GM18517 (cell line): ENCODE data around the gene TRIM47.

Experiments
- ATAC-seq: cut with Tn5 transposase; IDR thresholded peaks from one replicate; pipeline ENCODE4 v1.9.1; 2021; ENCODE audit warnings: mild to moderate bottlenecking, moderate library complexity; ENCODE audit not compliant: unreplicated experiment

TRIM47 gene

GRCh38 chr17:75878174-75878998 lies at the start of gene TRIM47:
TRIM47 (minus strand) TSS chr17:75878581; CDS start chr17:75878548, 33 bp downstream.
- ATAC-seq = no peak

DNA sequence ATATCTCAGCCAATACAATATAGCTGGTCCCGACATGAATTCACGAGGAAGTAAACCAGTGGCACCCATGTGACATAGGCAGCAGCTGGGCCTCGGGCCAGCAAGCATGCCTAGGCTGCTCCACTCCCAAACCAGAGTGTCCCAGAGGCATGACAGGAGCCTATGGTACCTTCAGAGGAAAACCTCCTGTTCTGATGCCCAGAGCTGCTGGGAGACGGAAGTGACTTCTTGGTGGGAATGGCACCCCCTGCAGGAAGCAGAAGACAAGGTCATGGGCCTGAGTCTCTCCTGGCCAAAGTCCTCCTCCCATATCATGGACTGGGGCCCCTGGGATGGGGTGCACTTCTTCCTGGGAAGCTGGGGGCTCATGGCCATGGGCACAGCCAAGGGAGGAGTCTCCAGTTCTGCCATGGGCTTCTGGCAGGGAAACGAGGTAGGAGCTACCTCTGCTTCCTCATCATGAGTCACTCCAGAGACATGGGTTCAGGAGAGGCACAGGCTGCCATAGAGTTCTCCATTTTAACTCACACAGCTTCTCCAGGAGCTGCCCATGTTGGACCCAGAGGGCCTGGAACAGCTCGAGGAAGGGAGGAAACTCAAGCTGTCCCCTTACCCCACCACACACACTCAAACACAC lies 49.0 kb upstream of the TRIM47 start:
- no peak for ATAC-seq

- ATAC-seq = no peak
These were observed 48.1 kb upstream of the TRIM47 start for GRCh38 chr17:75926456-75926855.

DNA sequence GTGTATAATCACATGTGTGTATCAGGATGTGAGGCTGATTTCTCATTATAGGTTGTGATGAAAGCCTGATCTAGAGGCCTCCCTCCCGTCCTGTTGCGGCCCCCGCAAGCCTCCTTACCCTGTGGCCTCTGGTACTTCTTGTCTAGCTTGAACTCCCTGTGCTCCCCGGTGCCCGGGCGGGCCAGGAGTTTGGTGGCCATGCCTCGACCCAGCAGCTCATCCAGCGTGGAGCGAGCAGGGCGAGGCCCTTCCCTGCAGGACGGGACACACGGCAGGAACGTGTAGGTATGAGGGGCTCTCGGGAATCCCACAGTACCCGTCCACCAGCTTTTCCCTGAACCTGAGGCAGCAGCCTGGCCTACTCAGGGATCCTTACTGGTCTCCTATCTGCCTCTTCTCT lies 47.5 kb upstream of the TRIM47 start:
- ATAC-seq = no peak

- ATAC-seq = no peak
These were observed 46.7 kb upstream of the TRIM47 start for GRCh38 chr17:75925103-75925502.

DNA sequence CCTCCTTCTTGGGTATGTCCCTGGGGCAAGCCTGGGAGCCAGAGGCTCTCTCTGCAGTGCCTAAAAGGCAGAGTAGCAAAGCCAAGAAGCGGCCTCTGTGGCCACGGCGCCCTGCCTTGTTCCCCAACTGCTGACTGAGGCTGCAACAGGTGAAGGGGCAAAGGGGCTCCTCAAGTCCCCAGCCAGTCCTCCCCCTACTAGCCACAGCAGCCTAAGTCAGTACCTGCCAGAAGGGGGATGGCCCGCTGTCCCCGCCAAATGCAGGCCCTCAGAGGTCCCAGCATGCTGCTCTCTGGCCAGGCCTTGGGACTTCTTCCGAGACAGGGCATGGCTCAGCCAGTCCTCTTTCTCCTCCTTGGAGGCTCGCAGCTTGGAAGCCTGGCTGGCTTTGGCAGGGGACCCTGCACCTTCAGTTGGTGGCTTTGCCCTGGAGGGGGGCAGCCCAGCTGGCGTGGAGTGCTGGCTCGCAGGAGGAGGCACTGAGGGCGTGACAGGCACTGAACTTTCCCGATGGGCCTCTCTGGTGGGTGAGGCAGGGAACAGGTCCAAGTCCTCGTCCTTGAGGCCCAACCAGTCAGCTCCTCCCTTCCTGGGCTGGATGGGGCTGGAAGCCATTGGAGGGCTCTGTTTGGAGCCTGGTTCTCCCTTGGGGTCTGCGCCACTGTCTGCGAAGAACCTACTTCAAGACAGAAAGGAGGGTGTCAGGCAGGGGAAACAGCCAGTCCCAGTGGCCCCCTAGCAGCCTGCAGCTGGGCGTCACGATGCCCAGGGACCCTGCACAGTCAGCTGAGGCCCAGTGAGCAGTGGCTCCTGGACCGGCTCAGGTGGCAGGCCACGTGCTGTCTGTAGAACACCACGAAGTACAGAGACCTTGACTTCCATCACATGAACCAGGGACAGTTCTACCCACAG lies 44.8 kb upstream of the TRIM47 start:
- no peak for ATAC-seq

DNA sequence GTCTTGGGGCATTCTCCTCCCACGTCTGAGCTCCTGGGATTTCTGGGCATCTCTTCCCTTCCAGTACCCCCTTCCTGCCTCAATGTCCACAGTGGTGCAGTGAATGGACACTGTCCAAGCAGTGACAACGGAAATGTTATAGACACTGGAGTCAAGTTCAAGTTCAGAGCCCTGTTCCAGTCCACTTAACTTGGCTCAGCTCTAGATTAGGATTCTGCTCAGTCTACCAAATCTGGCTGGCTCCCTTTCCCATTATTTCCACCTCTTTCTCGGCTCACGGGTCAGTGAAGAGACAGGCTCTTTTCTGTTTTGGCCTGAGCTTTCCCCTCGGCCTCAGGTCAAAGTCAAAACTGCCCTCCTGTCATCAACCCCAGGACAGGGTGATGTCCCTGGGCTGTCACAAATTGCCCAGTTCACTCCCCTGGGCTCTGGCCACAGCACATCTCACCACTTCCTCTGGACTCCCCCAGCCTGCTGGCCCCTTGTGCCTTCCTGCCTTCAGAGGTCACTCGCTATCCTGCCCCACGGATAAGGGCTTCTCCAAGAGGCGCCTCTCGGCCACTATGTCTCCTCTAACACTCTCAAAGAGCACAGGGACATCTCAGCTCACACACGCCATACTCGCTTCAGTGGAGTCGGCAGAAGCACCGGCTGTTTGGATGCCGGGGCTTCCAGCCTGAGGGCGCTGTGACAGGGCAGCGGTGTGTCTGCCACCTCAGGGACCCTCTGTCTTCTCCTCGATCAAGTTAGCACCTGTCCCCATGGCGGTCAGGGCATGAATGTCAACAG lies 44.0 kb upstream of the TRIM47 start:
- no peak for ATAC-seq

- ATAC-seq = no peak
These were observed 43.2 kb upstream of the TRIM47 start for GRCh38 chr17:75921596-75921995.

GRCh38 chr17:75920045-75920560 lies 41.7 kb upstream of the TRIM47 start:
- no peak for ATAC-seq

- no peak for ATAC-seq
These were observed 41.2 kb upstream of the TRIM47 start for GRCh38 chr17:75919611-75920010.

- no peak for ATAC-seq
These were observed 39.6 kb upstream of the TRIM47 start for GRCh38 chr17:75917917-75918445.

- ATAC-seq = no peak
These were observed 38.9 kb upstream of the TRIM47 start for GRCh38 chr17:75917141-75917916.

GRCh38 chr17:75915268-75915667 lies 36.9 kb upstream of the TRIM47 start:
- ATAC-seq = no peak

DNA sequence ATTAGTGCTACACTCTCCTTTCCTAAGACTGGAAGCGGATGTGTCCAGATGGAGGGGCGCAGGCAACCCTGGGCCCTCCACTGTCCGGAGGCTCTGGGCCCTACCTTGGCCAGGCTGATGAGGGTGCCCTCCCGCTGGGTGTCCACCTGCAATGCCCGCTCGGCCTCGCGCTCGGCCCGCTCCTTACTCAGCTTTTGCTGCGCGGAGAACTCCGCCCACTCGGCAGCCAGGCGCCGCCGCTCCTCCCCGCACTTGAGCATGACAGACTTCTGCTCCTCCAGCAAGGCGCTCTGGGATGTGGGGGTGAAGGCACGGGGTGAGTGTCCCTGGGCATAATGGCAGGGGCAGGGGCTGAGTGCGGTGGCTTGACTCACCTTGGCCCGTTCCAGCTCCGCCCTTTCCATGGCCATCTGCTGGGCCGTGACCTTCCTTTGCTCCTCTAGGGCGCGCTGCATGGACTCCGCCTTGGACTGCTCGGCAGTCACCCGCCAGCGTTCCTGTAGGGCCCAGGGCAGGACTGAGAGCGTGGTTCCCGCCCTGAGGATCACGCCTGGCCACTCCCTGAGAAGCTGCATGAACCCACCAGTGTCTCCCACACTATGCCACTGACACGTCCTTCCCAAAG lies 36.4 kb upstream of the TRIM47 start:
- ATAC-seq = no peak

GRCh38 chr17:75913537-75914210 lies 35.3 kb upstream of the TRIM47 start:
- ATAC-seq = no peak

DNA sequence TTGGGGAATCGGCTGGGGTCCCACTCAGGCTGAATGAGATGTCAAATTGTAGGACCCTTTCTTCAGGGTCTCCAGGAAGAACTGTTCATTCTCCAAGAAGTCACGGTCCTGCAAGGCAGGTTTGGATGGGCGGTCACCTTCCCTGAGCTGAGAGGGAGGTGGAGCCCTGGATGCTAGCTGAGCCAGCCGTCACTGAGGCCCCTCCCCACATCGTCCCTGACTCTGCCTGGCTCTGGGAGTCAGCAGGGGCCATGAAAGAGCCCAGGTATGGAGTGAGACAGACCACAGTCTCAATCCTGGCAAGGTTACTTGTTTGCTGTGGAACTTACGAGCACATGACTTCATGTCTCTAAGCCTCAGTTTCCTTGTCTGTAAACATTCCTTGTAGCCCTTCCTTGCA lies 32.3 kb upstream of the TRIM47 start:
- no peak for ATAC-seq

DNA sequence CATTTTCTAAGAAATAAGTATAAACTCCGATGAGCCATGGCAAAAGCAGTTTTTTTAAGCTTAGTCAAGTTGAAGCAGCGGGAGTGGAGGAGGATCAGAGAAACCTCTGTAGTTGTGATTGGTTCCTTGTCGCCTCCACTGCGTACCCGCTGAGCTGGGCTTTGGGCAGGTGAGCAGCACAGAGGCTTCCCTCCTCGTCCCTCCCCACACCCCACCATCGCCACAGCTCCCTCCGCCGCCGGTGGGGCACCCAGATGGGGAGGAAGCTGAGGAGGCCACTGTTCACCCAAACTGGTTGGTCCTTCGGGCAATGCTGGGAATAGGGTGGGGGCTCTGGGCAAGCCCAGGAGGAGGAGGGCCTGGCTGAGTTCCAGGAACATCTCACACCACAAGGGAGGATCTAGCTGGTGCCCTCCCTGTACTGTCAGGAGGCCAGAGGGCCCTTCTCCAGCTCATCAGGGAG lies 31.5 kb upstream of the TRIM47 start:
- ATAC-seq = no peak
